HG03469 (cell line): ENCODE results near the gene C19orf73.
"Not testable (repeated sequence)": the region's sequence is repeated elsewhere in the genome, so short reads cannot be mapped to it uniquely, and the experiment has no call there.

Source experiments
- ATAC-seq: cut with Tn5 transposase; IDR thresholded peaks from one replicate; pipeline ENCODE4 v1.9.1; 2021; ENCODE audit warnings: mild to moderate bottlenecking, moderate library complexity, moderate number of reproducible peaks; ENCODE audit not compliant: unreplicated experiment

C19orf73 gene

DNA sequence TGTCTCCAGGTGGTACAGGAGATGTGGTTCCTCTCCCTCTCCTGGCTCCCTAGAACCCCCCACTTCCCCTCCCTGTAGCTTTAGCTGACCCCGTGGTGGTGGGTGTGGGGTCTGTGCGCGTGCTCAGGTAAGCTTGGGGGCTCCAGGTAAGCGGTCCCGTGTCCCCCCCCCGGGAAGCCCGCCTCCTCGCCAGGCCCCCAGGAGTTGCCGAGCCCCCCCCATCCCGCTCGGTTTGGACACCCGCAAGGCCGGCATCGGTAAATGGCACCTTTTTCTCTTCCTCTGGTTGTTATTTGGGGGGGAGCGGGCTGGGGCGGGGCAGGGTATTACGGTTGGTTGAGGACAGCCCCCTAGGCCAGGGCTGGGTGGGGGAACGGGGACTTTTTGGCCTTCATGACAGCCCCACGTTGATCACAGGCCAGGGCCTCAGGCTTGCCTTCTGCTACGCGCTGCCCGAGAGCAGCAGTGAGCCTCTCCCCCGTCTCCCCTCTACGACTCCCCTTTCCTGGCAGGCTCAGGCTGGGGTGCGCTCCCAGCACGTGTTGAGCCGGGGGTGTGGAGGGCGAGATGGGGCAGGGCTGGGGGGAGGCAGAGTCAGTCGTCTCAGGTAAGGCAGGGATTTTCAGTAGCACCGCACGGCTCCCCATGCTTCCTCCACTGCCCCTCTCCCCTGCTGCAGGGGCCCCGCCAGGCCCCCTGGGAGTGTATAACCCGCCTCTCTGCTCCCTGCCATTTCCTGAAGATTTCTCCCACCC, 15.4 kb downstream of the C19orf73 start:
- no peak for ATAC-seq

DNA sequence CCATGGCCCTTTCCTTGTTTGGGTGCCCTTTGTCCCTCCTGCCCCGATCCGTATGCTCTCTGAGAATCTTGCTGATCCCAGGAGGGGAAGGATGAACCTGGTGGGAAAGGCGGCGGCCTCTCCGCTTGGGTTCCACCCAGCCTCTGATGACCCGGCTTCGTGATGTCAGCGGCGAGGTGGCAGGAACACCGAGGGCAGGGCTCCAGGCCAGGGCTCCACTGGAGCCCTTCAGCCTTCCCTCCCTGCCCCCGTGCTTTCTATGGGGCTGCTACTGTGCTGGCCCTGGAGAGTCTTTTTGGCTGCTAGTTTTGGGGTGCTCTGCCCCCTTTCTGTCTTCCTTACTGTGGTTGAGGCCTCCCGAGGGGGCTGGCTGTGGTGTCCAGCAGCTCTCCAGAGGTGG, 16.6 kb downstream of the C19orf73 start:
- ATAC-seq = no peak

DNA sequence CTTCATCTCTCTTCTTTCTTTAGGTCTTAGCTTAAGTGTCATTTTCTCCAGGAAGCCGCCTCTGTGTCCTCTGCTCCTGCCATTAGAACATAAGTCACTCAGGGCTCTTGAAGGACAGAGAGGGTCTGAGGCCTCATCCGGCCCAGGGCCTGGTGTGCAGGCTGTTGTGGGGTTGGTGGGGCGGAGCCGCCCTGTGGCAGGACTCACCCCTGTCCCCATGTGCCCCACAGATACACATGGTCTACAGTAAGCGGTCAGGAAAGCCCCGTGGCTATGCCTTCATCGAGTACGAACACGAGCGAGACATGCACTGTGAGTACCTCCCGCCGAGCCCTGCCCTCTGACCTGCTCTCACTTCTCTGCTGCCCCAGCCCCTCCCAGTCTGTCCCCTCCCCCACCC, 17.8 kb downstream of the C19orf73 start:
- ATAC-seq = no peak

DNA sequence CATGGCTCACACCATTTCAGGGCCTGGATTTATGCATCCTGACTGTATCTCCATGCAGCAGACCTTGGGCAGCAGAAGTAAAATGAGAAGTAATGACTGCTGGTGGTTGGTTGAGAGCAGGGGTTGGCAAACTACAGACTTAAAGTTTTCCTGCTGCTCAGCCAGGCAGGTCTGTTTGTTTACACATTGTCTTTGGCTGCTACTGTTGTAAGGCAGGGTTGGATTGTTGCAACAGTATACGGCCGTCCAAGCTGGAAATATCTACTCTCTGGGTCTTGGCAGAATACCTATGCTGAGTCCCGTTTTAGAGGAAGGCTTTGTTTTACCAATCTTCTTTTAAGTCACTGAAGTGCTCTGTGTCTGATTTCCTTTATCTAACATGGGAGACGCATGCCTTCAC, 20.1 kb downstream of the C19orf73 start:
- ATAC-seq = no peak

DNA sequence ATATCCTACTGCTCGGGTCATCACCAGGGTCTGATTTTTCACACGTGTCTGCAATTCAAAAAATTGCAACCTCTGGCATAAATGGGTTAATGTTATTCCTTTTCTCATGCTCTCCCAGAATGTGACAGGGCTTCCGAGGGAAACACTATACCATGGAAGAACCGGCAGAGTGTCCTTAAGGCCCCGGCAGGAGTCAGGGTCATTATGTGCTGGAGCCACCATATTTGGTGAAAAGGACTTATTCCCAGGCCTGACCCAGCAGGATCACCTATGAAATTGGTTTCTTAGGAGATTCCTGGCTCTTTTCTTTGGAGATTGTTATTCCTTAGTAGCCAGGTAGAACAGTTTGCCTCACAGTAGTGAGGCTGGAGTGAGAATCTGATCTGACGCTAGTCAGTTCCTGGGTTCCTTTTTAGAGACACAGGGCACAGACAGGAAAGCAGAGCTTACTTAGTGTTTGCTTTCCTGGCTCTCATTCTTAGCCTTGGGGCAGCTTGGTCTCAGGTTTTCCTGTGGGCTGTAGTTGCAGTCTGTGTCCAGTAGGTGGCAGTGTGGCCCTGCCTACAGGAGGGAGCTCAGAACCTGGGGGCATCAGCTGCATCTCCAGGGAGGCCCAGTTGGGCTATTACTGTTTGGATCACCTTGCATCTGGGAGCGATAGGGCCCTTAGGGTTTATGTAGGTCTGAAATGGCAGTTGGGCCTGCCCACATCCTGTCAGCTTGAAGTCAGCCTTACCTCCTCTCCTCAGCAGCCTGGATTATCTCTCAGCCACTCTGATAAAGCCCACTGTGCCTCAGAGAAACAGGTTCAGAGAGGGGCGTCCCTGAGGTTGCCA, 21.3 kb downstream of the C19orf73 start:
- no peak for ATAC-seq

DNA sequence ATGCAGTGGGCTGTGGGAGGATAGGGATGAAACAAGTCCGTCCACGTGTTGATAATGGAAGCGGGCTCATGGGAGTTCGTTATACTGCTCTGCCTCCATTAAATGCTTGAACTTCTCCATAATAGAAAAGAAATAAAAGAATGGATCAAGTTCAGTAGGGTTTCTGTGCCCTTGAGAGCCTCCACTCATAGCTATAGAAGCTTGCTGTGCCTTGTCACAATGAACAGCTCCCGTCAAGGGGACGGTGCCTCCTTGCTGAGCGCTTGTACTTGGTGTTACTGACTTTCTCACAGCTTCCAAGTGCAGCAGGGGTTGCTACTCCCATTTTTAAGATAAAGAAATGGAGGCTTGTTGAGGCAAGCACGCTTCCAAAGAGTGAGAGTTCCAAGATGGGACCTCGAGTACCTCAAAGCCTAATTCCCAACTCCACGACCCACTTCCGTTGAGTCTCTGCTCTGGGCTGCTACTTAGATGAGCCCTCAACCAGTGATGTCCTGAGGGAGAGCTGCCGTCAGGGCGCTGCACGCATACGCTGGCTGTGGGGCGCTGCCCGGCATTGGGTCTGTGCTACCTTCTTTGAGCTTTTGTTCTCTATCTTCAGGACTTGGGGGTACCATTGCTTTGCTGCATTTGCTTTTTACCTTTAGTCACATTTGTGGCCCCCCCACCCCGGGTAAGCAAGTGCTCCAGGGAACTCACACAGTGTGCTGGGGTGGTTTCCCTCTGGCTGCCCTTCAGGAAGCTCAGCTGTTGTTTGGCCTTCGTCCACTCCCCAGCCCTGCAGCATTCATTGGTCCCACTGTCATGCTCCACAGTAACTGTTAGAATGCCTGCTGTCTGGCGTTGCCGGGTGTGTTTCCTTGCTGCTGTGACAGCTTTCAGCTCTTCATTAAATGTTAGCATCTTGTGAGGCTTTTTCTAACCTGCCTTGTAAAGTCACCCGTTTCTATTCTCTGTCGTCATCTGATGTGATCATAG, 24.1 kb downstream of the C19orf73 start:
- no peak for ATAC-seq

DNA sequence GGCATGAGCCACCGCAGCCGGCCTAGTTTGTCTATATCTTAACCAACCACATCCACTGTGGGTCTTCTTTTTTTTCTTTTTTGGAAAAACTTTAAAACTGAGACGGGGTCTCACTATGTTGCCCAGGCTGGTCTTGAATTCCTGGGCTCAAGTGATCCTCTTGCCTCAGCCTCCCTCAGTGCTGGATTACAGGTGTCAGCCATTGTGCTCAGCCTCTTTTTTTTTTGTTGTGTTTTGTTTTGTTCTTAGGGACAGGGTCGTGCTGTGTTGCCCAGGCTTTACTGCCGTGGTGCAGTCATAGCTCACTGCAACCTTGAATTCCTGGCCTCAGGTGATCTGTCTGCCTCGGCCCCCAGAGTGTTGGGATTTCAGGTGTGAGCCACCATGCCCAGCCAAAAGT, 26.3 kb downstream of the C19orf73 start:
- ATAC-seq = no peak

DNA sequence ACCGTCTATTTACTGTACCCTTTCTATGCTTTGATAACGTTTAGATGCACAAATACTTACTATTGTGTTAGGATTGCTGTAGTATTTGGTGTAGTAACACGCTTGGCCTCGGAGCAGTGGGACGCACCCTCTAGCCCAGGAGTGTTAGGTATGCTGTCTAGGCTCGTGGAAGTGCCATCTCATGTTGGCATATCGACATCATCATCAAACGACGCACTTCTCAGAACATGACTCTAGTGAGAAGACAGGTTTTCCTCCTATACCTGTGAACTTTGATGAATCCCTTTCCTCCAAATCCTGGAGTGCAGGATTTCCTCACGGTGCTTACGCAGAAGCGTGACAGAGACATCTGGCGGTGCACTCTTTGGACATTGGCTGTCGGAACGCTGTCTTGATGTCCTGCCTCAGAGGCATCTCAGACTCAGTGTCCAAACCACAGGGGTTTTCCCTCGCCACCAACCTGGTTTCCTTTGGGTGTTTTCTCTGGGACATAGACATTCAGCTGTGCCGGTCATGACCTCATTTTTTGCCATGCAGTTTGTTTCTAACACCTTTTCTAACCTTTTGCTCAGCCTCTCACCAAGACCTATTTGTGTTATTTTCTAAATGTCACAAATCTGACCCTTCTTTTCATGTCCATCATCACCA, 27.4 kb downstream of the C19orf73 start:
- no peak for ATAC-seq

DNA sequence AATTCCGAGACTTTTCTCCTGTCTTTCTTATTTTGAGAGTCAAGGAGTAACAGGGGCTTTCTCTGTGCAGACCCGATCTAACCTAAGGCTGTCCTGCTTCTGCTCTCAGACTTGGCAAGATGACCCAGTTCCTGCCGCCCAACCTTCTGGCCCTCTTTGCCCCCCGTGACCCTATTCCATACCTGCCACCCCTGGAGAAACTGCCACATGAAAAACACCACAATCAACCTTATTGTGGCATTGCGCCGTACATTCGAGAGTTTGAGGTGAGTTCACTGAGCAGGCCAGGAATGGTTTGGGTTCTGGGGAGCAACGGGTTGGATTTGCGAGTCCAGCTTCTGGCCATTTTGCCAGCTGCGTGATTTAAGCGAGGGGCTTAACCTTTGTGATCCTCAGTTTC, 32.6 kb downstream of the C19orf73 start:
- ATAC-seq = no peak

DNA sequence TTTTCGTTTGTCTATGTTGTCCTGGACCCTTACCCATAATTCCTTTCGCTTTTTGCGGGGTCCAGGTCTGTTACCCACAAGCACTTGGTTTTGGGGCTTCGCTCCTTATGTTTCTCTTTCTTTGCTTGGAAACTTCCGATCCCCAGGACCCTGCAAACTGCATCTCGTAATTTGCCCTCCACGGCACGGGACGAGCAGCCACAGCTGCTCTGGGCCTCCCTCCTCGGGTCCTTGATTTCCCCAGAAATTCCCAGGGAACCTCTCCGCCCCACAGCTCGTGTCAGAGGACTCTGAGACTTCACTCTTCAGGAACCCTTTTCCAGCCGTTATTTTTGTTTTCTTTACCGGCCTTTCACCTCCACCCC, 33.1 kb downstream of the C19orf73 start:
- no peak for ATAC-seq

DNA sequence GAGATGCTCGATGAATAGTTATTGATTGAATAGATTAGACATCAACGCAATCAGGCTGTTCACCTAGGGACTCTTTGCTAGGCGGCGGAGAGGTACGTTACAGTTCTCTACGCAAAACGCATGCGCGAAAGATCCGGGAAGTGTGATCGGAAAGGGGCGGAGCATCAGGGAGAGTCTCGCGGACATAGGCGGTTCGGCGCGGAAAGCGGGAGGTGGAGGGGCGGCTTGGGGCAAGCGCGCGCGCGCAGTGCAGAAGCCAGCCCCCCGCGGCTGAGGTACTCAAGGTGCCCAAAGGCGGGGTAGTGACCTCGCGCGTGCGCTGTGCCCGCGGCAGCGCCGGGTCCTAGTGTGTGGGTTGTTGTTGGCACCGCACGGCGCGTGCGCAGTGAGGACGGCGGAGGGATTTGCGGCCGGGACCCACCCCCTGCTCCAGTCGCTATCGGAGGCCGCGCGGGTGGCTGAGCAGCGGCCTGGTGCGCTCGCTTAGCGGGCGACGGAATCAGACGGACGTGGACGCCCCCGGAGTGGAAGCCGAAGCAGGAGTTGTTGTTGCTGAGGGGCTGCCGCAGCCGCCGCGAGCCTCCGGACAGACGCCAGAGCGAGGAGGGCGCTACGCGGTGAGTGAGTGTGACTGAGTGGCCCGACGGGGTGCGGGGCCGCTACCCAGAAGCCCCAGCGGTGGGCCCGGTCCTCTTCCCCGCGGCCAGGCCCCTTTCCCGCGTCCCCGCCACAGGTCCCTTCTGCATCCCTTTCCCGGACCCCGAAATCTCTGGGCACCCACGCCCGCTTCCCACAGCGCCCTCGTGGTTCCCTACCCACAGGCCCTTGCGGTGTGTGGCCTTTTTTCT, 33.7 kb downstream of the C19orf73 start, which contains the start of gene SNRNP70:
Gene SNRNP70, plus strand, starts transcription at position 432 of the 848 bp plus-strand sequence. CDS start 964 bp downstream, outside the sequence.
- ATAC-seq = peak; percentile 74

DNA sequence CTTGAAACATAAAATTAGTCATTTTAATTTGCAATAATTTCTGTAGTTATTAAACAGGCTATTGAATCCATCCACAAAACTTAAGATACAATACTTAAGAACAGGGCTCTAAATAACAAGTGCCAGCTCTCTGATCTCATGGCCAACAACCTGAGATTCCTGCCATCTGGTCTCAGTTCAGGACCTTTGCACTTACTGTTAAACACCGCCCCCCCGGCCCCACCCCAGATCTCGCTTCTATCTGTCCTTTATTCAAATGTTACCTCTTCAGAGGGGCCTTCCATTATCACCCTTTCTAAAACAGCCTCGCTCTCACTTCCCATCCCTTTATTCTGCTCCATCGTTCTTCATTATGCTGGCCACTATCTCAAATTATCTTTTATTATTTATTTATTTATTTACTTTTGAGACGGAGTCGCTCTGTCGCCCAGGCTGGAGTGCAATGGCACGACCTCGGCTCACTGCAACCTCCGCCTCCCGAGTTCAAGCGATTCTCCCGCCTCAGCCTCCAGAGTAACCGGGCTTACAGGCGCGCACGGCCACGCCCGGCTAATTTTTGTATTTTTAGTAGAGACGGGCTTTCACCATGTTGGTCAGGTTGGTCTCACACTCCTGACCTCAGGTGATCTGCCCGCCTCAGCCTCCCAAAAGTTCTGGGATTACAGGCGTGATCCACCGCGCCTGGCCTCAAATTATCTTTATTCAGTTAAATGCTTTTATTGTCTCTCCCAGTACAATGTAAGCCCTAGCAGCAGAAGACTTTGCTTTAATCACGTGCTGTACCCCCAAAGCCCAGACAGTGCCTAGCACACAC, 34.5 kb downstream of the C19orf73 start:
- no peak for ATAC-seq

DNA sequence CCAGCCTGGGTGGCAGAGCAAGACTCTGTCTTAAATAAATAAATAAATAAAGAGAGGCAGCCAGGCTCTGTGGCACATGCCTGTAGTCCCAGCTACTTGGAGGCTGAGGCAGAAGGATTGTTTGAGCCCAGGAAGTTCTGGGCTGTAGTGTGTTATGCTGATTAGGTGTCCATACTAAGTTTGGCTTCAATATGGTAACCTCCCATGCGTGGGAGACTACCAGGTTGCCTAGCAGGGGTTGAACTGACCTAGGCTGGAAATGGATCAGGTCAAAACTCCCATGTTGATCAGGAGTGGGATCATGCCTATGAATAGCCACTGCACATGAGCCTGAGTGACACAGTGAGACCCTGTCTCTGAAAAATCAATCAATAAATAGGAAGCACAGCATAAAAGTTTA, 37.7 kb downstream of the C19orf73 start:
- no peak for ATAC-seq

DNA sequence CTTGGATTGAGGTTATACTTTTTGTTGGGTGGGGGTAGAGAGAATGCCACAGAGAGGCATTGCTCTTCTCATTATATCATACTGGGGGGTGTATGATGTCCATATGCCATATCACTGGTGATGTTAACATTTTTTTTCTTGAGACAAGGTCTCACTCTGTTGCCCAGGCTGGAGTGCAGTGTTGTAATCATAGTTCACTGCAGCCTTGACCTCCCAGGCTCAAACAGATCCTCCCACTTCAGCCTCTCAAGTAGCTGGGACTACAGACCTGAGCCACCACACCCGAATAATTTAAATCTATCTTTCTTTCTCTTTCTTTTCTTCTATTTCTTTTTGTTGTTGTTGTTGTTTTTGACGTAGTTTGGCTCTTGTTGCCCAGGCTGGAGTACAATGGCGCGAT, 38.6 kb downstream of the C19orf73 start:
- no peak for ATAC-seq

DNA sequence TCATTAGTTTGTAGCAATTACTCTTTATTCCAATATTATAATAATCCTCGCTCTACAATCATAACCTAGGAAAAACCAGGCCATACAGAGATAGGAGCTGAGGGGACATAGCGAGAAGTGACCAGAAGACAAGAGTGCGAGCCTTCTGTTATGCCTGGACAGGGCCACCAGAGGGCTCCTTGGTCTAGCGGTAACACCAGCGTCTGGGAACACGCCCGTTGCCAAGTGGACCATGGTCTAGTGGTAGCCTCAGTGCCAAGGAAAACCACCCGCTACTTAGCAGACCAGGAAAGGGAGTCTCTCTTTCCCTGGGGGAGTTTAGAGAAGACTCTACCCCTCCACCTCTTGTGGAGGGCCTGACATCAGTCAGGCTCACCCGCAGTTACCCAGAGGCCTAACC, 44.1 kb downstream of the C19orf73 start:
- ATAC-seq = not testable (repeated sequence)

DNA sequence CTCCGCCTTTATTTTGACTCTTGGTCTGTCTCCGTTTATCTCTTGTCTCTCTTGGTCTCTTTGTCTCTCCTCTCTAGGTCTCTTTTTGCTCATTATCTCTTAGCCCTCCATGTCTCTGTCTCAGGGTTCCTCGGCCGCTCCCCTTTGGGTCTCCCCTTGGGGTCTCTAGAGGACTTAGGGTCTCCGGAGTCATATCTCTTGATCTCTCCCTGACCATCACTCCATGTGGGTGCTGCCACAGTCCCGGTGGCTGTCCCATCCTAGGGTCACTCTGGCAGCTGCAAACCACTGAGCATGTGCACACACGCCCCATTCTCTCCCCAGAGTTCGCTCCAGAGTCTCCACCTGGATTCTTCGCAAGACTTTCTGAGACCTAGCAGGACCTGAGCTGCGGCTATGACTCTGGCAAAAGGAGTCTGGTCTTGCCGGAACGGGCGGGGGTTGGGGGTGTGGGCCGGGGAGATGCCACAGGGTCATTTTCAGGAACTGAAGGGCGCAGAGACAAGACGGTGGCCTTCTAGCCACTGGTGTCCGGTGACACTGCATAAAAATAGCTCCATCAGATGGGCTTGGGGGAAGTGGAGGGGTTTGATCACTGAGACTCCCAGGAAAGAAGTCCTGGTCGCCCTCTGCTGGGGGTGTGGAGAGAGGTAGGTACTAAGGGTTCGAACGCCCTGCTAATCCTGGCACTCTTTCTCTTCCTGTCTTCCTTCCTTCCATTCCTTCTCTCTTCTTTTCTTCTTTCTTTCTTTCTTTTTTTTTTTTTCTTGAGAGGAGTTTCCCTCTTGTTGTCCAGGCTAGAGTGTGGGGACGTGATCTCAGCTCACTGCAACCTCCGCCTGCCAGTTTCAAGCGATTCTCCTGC, 45.2 kb downstream of the C19orf73 start:
- no peak for ATAC-seq

DNA sequence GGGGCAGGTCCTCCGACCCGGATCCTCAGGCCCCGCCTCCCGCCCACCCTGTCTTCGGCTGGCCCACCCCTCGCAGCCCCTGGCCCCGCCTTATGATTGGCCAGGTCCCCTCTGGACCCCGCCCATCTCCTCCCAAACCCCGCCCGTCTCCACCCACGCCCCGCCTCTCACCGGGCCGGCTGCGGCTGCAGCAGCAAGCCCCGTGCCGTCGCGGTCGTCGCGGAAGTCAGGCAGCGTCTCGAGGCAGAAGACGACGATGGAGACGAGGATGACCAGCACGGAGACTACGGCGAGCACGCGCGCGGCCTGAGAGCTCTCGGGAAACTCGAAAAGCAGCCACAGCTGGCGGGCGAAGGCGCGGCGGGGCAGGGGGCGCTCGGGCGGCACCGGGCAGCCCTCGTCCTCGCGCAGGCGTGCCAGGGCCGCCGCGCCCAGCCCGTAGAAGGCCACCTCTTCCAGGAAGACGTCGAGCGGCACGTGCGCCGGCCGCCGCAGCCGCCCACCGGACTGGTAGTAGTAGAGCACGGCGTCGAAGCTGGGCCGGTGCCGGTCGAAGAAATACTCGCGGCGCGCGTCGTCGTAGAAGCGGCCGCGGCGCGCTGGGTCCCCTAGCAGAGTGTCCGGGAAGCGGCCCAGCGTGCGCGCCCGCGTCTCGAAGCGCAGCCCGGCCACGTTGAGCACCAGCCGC, 46.9 kb downstream of the C19orf73 start:
- no peak for ATAC-seq
